PFSK-1 (cell line): Measurements from ENCODE around the gene CASTOR1.

Source experiments
- FOXP2 ChIP-seq: optimal IDR thresholded peaks from 2 replicates; pipeline ENCODE3; 2011; ENCODE audit warnings: borderline replicate concordance, control low read depth, inconsistent platforms; ENCODE audit not compliant: insufficient read depth; ENCODE audit errors: extremely low read length, extremely low read depth
- POLR2AphosphoS5 ChIP-seq: IDR thresholded peaks from 2 replicates; pipeline ENCODE4 v1.6.1; 2012; ENCODE audit warnings: low read depth, mild to moderate bottlenecking, control low read depth, low read length, moderate library complexity
- REST ChIP-seq, 2 experiments: IDR thresholded peaks; 2 replicates each; pipeline versions ENCODE4 v1.6.1 to v1.8.0; 2011 to 2012; ENCODE audit warnings: low read depth in 2 of 2, low read length in 2 of 2, control low read depth in 1 of 2, inconsistent platforms in 1 of 2, mild to moderate bottlenecking in 1 of 2, moderate library complexity in 1 of 2; ENCODE audit not compliant: insufficient read depth in 1 of 2
- SIN3A ChIP-seq: IDR thresholded peaks from 2 replicates; pipeline ENCODE4 v1.6.1; 2012; ENCODE audit warnings: mild to moderate bottlenecking, low read length, moderate library complexity, borderline replicate concordance; ENCODE audit not compliant: insufficient read depth
- TAF1 ChIP-seq: IDR thresholded peaks from 2 replicates; pipeline ENCODE4 v1.6.1; 2012; ENCODE audit warnings: low read length, control low read depth, borderline replicate concordance; ENCODE audit not compliant: insufficient read depth

Gene CASTOR1

GRCh38 chr22:30288419-30289140 is 725 bp downstream of the CASTOR1 start:
- no peak for TF ChIP-seq REST (IDR thresholded peaks at IDR 0.05; ENCODE audit: insufficient read depth in 1 of 2, low read depth in 2 of 2, low read length in 2 of 2)

- no peak for TF ChIP-seq FOXP2
- no peak for TF ChIP-seq REST (IDR thresholded peaks at IDR 0.05; ENCODE audit: insufficient read depth in 1 of 2, low read depth in 2 of 2, low read length in 2 of 2)
- no peak for TF ChIP-seq TAF1
- no peak for TF ChIP-seq POLR2AphosphoS5
- TF ChIP-seq SIN3A: no peak
These were observed 1.5 kb downstream of the CASTOR1 start for GRCh38 chr22:30287648-30288418.

- no peak for TF ChIP-seq POLR2AphosphoS5
- TF ChIP-seq FOXP2: peak; percentile 6
- no peak for TF ChIP-seq REST (IDR thresholded peaks at IDR 0.05; ENCODE audit: insufficient read depth in 1 of 2, low read depth in 2 of 2, low read length in 2 of 2)
- no peak for TF ChIP-seq SIN3A
- no peak for TF ChIP-seq TAF1
These were observed 2.3 kb downstream of the CASTOR1 start for GRCh38 chr22:30286813-30287647.

- TF ChIP-seq POLR2AphosphoS5: no peak
- TF ChIP-seq FOXP2: no peak
- TF ChIP-seq TAF1: no peak
- TF ChIP-seq SIN3A: no peak
- TF ChIP-seq REST (IDR thresholded peaks at IDR 0.05; ENCODE audit: insufficient read depth in 1 of 2, low read depth in 2 of 2, low read length in 2 of 2): no peak
These were observed 3.0 kb downstream of the CASTOR1 start for GRCh38 chr22:30286331-30286730.
